Measurements from ENCODE around the gene ADNP2.

The ADNP2 gene

GRCh38 chr18:80120932-80121331 lies 11.9 kb downstream of the ADNP2 start:
- H3K4me3 ChIP-seq (ENCODE audit: low read depth, low read length), result no peak overlapping the region
- TF ChIP-seq CTCF (IDR thresholded peaks at IDR 0.05; ENCODE audit: low read depth, low read length), result no peak

GRCh38 chr18:80124131-80124530 lies 15.1 kb downstream of the ADNP2 start:
- TF ChIP-seq CTCF (IDR thresholded peaks at IDR 0.05; ENCODE audit: low read depth, low read length), result no peak
- H3K4me3 ChIP-seq (ENCODE audit: low read depth, low read length), result no peak overlapping the region

- no peak for TF ChIP-seq CTCF (IDR thresholded peaks at IDR 0.05; ENCODE audit: low read depth, low read length)
- no peak overlapping the region for H3K4me3 ChIP-seq (ENCODE audit: low read depth, low read length)
Observed at GRCh38 chr18:80126797-80127196, 17.7 kb downstream of the ADNP2 start.

- no peak for TF ChIP-seq CTCF (IDR thresholded peaks at IDR 0.05; ENCODE audit: low read depth, low read length)
- H3K4me3 ChIP-seq (ENCODE audit: low read depth, low read length), result no peak overlapping the region
Observed at GRCh38 chr18:80127635-80128034, 18.6 kb downstream of the ADNP2 start.

GRCh38 chr18:80129672-80130367 lies 20.8 kb downstream of the ADNP2 start:
- H3K4me3 ChIP-seq (ENCODE audit: low read depth, low read length), result no peak overlapping the region
- no peak for TF ChIP-seq CTCF (IDR thresholded peaks at IDR 0.05; ENCODE audit: low read depth, low read length)

- H3K4me3 ChIP-seq (ENCODE audit: low read depth, low read length), result no peak overlapping the region
- no peak for TF ChIP-seq CTCF (IDR thresholded peaks at IDR 0.05; ENCODE audit: low read depth, low read length)
Observed at GRCh38 chr18:80130555-80130954, 21.5 kb downstream of the ADNP2 start.

GRCh38 chr18:80132180-80132812 lies 23.2 kb downstream of the ADNP2 start:
- no peak for TF ChIP-seq CTCF (IDR thresholded peaks at IDR 0.05; ENCODE audit: low read depth, low read length)

More at GRCh38 chr18:80132180-80132812, 23.2 kb downstream of the ADNP2 start:
- no peak overlapping the region for H3K4me3 ChIP-seq (ENCODE audit: low read depth, low read length)

Data from WI38 (cell line).